Subcutaneous adipose tissue (tissue), 4 donors: ENCODE data around the gene HSF2BP. TPM values are rescaled to one million over a fixed set of nuclear protein-coding genes. Genes with fewer than 3 reads are reported as not detected.

ENCODE experiments used
- CTCF ChIP-seq: fragments of 450-650 bp; IDR thresholded peaks from one replicate; pipeline ENCODE4 v1.5.1; 2016; ENCODE audit warnings: low read depth, mild to moderate bottlenecking, control low read depth, antibody characterized with exemption, moderate library complexity
- total RNA-seq, 4 donors: library from RNA; depleted of rRNA; stranded (reverse); fragments of >200 nt; gene quantifications; one replicate each; pipeline ENCODE4 v1.1.0, GENCODE V29; 2016

Gene HSF2BP
- total RNA-seq, 4 donors from 2014 or later: 0.34 to 0.94 (median 0.44) TPM; not detected in 1

GRCh38 chr21:43654806-43655489 lies 4.3 kb downstream of the HSF2BP start:
- TF ChIP-seq CTCF: no peak

DNA sequence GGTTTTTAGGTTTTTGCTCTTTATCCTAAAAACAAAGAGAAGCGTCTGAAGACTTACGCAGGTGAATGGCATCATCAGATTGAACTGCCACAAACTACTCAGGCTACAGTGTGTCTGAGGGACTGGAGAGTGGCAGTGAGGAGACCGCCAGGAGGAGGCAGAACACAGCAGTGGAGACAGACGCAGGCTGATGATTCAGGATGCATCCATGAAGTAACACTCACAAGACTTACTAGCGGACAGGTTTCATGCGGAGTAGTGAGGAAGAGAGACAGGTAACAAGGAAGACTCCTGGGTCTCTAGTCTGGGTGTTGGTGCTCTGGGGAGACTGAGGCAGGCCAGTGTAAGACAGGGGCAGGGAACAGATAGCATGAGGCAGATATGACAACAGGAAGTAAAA lies 5.7 kb downstream of the HSF2BP start:
- no peak for TF ChIP-seq CTCF

- TF ChIP-seq CTCF: no peak
Observed at GRCh38 chr21:43652616-43653015, 6.7 kb downstream of the HSF2BP start.

DNA sequence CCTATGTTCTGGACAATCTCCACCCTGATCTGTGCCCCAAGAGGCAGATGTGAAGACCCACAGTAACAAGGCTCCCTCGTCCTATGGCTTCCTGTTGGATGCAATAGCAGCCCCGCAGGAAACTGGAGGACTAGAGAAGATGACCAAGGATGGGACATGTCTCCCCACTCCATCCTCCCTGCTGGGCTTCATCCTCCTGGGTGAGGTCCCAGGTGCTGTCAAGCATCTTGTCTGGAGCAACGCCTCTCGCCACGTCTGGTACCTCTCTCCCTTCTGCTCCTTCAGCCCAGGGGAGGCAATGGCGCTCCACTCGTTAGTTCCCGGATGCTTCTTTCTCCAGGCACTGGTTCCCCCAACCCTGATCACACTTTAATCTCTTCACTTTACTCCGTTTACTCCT lies 11.1 kb downstream of the HSF2BP start:
- no peak for TF ChIP-seq CTCF

DNA sequence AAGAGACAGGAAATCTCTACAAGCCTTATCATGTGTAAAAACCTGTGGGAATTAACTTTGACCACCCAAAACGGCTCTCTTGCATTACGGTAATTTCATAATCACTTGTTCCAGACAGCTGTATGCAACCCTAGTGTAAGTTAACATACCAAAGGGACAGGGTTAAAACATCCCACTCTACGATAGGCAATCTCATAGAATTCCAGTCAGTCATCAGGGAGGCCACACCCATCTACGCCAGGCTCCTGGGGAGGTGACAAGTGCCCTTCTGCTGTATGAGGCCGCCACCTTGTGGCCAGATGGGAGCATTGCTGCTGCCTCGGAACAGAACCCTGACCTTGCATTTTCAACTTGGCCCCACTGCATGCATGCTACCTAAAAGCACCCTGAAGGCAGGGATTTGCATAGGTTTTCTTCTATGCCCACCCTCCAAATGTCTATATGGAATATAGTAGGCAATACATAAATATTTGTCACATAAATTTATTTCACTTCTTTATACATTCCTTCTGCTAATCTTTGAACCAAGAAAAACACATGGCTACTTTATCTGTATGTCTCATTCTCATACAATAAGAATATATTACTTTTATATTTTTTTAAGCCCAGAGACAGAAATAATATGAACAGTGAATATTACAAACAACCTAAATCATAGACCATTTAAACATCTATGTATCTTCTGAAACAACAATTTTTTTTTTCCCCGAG lies 12.6 kb downstream of the HSF2BP start:
- no peak for TF ChIP-seq CTCF

DNA sequence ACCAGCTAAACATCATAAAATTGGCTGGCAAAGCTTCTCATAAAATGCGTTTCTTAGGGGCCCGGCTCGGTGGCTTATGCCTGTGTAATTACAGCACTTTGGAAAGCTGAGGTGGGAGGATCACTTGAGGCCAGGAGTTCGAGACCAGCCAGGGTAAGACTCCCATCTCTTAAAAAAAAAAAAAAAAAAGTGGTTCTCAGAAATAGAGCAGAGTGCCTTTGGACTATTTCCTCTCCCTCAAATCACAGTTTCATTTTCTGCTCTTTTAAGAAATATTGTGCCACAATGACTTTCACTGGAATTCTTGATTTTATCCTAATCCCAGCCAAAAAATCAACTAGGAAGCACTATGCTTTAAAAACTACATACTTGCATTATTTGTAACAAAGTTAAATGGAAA lies 13.3 kb downstream of the HSF2BP start:
- no peak for TF ChIP-seq CTCF

GRCh38 chr21:43645136-43645891 lies 14.0 kb downstream of the HSF2BP start:
- no peak for TF ChIP-seq CTCF
